AG04449 (cell line): Measurements from ENCODE around the gene ACO2.
A peak's percentile ranks its signal among the peaks of the same experiment; 100 is the strongest.
"Not testable (repeated sequence)": the region's sequence is repeated elsewhere in the genome, so short reads cannot be mapped to it uniquely, and the experiment has no call there.

ENCODE experiments used
- CTCF ChIA-PET: fragments of 350-600 bp; formaldehyde crosslinking; extraction: SDS; loops from one replicate; lab custom pipeline; 2021; ENCODE audit warnings: antibody characterized with exemption; lab: Yijun Ruan, JAX
- POLR2A ChIA-PET: fragments of 400-600, 350-600 bp; formaldehyde crosslinking; extraction: SDS; loops from one replicate; lab custom pipeline; 2020; ENCODE audit warnings: antibody characterized with exemption, inconsistent platforms; lab: Yijun Ruan, JAX
- DNase-seq: peaks from one replicate; pipeline ENCODE4 v3.0.0-alpha.2; 2010; ENCODE audit warnings: low read depth, low spot score
- H3K4me3 ChIP-seq: 2 replicates; pipeline ENCODE4 v1.5.1; 2011; ENCODE audit warnings: low read depth, mild to moderate bottlenecking, control low read depth, low read length
- CTCF ChIP-seq: IDR thresholded peaks from one replicate; pipeline ENCODE4 v1.5.1; 2011; ENCODE audit warnings: mild to moderate bottlenecking, moderate library complexity, low read length, control low read depth, inconsistent platforms; ENCODE audit not compliant: insufficient read depth; ENCODE audit errors: missing control alignments

The ACO2 gene

DNA sequence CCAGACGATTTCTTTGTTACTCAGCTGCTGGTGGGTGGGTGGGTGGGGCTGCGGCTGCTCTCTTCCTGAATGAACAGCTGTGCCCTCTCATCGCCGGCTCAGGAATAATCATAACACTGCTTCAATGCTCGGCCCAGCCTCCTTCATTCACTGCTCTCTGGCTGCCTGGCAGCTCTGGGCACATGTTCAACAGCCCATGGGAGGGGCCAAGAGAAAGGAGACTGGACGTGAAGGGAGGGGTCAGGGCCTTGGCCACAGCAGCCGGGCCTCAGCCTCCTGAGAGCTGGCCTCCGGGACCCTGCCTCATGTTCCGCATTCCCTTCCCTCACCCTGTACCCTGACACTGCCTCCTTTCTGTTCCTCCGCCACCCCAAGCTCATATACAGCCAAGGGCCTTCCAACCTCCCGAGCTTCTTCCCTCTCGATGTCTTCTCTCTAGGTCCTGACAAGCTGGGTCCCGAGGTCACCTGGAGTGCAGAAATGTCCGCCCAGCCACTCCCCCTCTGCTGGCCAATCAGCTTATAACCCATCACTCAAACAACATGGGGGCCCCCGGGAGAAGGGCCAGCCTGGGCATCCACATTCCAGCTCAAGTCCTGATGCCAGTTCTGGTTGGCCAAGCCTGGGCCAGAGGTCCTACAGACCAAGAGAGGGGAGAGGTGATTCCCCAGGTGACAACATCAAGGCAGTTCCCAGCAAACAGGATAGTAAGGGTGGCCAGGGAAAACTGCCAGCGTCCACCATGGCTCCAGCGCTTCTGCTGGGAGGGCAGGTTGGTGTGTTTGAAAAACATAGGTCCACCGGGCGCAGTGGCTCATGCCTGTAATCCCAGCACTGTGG is 88.7 kb downstream of the ACO2 start:
- TF ChIP-seq CTCF = no peak
- ChIA-PET POLR2A (interaction anchor here (0.5 to 1.4 kb wide), 7 partner anchors 9 to 319 kb away, joined by 3 to 10 read pairs (median 3); partner anchors contain the start of genes PMM1 and RANGAP1), CTCF (interaction anchor here (0.7 to 3.6 kb wide), 7 partner anchors 9 to 41 kb away, joined by 3 to 19 read pairs (median 6); partner anchors contain the start of gene POLR3H)
- no peak overlapping the region for H3K4me3 ChIP-seq
- DNase-seq = no peak

DNA sequence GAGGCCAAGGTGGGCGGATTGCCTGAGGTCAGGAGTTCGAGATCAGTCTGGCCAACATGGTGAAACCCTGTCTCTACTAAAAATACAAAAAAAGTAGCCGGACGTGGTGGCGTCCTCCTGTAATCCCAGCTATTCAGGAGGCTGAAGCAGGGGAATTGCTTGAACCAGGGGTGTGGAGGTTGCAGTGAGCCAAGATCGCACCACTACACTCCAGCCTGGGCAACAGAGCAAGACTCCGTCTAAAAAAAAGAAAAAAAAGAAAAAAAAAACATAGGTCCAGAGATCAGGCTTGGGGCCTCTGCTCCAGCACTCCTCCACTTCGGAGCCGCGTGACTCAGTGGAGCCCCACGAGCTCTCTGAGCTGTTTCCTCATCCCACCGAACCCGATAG is 89.3 kb downstream of the ACO2 start:
- not testable (repeated sequence) for DNase-seq, H3K4me3 ChIP-seq
- CTCF ChIA-PET = interaction anchor here (0.8 to 3.6 kb wide), 6 partner anchors 10 to 40 kb away, joined by 3 to 19 read pairs (median 8); partner anchors contain the start of gene POLR3H
- POLR2A ChIA-PET = interaction anchor here (1.4 kb wide), 1 partner anchor 31 kb away, joined by 10 read pairs; the partner anchor contains the start of gene PMM1

- peak overlapping the region; percentile 61 for H3K4me3 ChIP-seq
- TF ChIP-seq CTCF = no peak
- DNase-seq = no peak
- ChIA-PET POLR2A (interaction anchor here (0.7 to 1.4 kb wide), 3 partner anchors 8 to 108 kb away, joined by 3 to 5 read pairs (median 3); partner anchors contain the start of gene PMM1), CTCF (interaction anchor here (1.0 to 2.3 kb wide), 2 partner anchors 11 to 16 kb away, joined by 5 read pairs; partner anchors contain the start of gene POLR3H)
Observed at GRCh38 chr22:41560095-41560471, 91.2 kb downstream of the ACO2 start.

- no peak for DNase-seq
- peak overlapping the region; percentile 61 for H3K4me3 ChIP-seq
- CTCF ChIA-PET = interaction anchor here (0.6 to 2.3 kb wide), 3 partner anchors 12 to 36 kb away, joined by 3 to 5 read pairs (median 3); no protein-coding TSS in a partner anchor
- TF ChIP-seq CTCF = no peak
- POLR2A ChIA-PET = interaction anchor here (1.4 kb wide), 1 partner anchor 28 kb away, joined by 5 read pairs; the partner anchor contains the start of gene PMM1
Observed at GRCh38 chr22:41561335-41561734, 92.4 kb downstream of the ACO2 start.

- POLR2A ChIA-PET = no interaction called here
- no peak for DNase-seq
- TF ChIP-seq CTCF = no peak
- CTCF ChIA-PET = interaction anchor here (0.6 kb wide), 1 partner anchor 35 kb away, joined by 3 read pairs; no protein-coding TSS in a partner anchor
- peak overlapping the region; percentile 61 for H3K4me3 ChIP-seq
Observed at GRCh38 chr22:41561788-41562187, 92.9 kb downstream of the ACO2 start.

DNA sequence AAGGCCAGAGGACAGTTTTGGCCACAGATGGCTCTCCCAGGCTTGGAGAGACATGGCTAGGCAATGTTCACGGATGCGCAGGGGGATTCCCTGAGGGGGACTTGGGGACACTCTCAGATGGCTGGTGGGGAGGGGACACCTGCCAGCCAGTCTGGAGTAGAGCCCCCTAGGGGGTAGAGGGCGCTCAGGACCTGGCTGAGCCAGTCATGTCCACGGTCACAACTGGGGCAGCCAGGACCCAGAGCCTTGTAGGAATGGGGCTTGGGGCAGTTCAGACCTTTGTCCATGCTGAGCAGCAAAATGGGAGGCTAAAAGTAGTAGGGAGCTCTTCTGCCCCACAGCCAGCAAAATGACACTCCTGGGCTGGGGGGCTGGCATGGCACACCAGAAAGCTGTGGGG is 93.5 kb downstream of the ACO2 start:
- ChIA-PET POLR2A (interaction anchor here (2.2 kb wide), 1 partner anchor 27 kb away, joined by 17 read pairs; the partner anchor contains the start of gene PMM1), CTCF (interaction anchor here (0.9 to 1.7 kb wide), 7 partner anchors 8 to 34 kb away, joined by 3 to 8 read pairs (median 6); partner anchors contain the start of gene POLR3H)
- DNase-seq = no peak
- TF ChIP-seq CTCF = no peak
- peak overlapping the region; percentile 24 for H3K4me3 ChIP-seq
